ENCODE results near the gene FARSA.
A peak's percentile ranks its signal among the peaks of the same experiment; 100 is the strongest.

FARSA gene

GRCh38 chr19:12949363-12950283 is 16.1 kb upstream of the FARSA start:
- no peaks in the 10 kb centered on the region for H3K27me3 ChIP-seq (ENCODE audit: low read length)
- H3K9ac ChIP-seq (ENCODE audit: low read length) = no peak overlapping the region
- H3K79me2 ChIP-seq (ENCODE audit: insufficient read depth, low read length) = peaks cover 33% of the 10 kb centered on the region
- peaks cover 13% of the 10 kb centered on the region; the same call in 1 of the 2 replicates for H3K36me3 ChIP-seq (ENCODE audit: low read length)
- H3K27ac ChIP-seq (ENCODE audit: low read depth, low read length) = no peak overlapping the region
- H4K20me1 ChIP-seq (ENCODE audit: low read depth, low read length) = no peaks in the 10 kb centered on the region; the same call in 1 of the 2 replicates
- no peak overlapping the region for H3K4me2 ChIP-seq (ENCODE audit: low read depth, low read length, poor library complexity, severe bottlenecking)
- H3K9me2 ChIP-seq (replicated peaks; ENCODE audit: insufficient read depth, low read length) = no peaks in the 10 kb centered on the region
- TF ChIP-seq CTCF (IDR thresholded peaks at IDR 0.05; ENCODE audit: insufficient read depth, low read length, poor library complexity, severe bottlenecking) (no peak), EZH2phosphoT487 (conservative IDR thresholded peaks at IDR 0.05; ENCODE audit: low read length) (no peak)
- H3F3A ChIP-seq (ENCODE audit: insufficient read depth) = peaks cover 29% of the 10 kb centered on the region
- H2AFZ ChIP-seq (ENCODE audit: low read depth, low read length, severe bottlenecking) = no peak overlapping the region
- H3K9me3 ChIP-seq (ENCODE audit: insufficient read depth, low read length) = no peaks in the 10 kb centered on the region
- no peak overlapping the region for H3K4me3 ChIP-seq (ENCODE audit: insufficient read depth, low read length, poor library complexity, severe bottlenecking)

- no peak overlapping the region for H3K4me2 ChIP-seq (ENCODE audit: low read depth, low read length, poor library complexity, severe bottlenecking)
- H3K4me3 ChIP-seq (ENCODE audit: insufficient read depth, low read length, poor library complexity, severe bottlenecking) = no peak overlapping the region
- H3K27ac ChIP-seq (ENCODE audit: low read depth, low read length) = no peak overlapping the region
- no peak for TF ChIP-seq EZH2phosphoT487 (conservative IDR thresholded peaks at IDR 0.05; ENCODE audit: low read length)
- TF ChIP-seq CTCF (IDR thresholded peaks at IDR 0.05; ENCODE audit: insufficient read depth, low read length, poor library complexity, severe bottlenecking) = no peak
- no peaks in the 10 kb centered on the region for H3K9me2 ChIP-seq (replicated peaks; ENCODE audit: insufficient read depth, low read length)
- no peaks in the 10 kb centered on the region for H3K27me3 ChIP-seq (ENCODE audit: low read length)
- H3K9ac ChIP-seq (ENCODE audit: low read length) = no peak overlapping the region
- H3K9me3 ChIP-seq (ENCODE audit: insufficient read depth, low read length) = no peaks in the 10 kb centered on the region
- H3K79me2 ChIP-seq (ENCODE audit: insufficient read depth, low read length) = peaks cover 30% of the 10 kb centered on the region
- H2AFZ ChIP-seq (ENCODE audit: low read depth, low read length, severe bottlenecking) = no peak overlapping the region
- H4K20me1 ChIP-seq (ENCODE audit: low read depth, low read length) = no peaks in the 10 kb centered on the region; the same call in 1 of the 2 replicates
- peaks cover 14% of the 10 kb centered on the region; the same call in 1 of the 2 replicates for H3K36me3 ChIP-seq (ENCODE audit: low read length)
- peaks cover 29% of the 10 kb centered on the region for H3F3A ChIP-seq (ENCODE audit: insufficient read depth)
Measured at GRCh38 chr19:12948612-12949362, 15.3 kb upstream of the FARSA start.

GRCh38 chr19:12947702-12948611 is 14.4 kb upstream of the FARSA start:
- Histone ChIP-seq H3K79me2 (ENCODE audit: insufficient read depth, low read length) (peaks cover 30% of the 10 kb centered on the region), H3K9me3 (ENCODE audit: insufficient read depth, low read length) (no peaks in the 10 kb centered on the region), H2AFZ (ENCODE audit: low read depth, low read length, severe bottlenecking) (no peak overlapping the region), H3K27ac (ENCODE audit: low read depth, low read length) (no peak overlapping the region), H4K20me1 (ENCODE audit: low read depth, low read length) (no peaks in the 10 kb centered on the region), H3K9ac (ENCODE audit: low read length) (peak overlapping the region; percentile 84; the same call in 1 of the 2 replicates), H3K9me2 (replicated peaks; ENCODE audit: insufficient read depth, low read length) (no peaks in the 10 kb centered on the region), H3K4me2 (ENCODE audit: low read depth, low read length, poor library complexity, severe bottlenecking) (peak overlapping the region; percentile 87), H3F3A (ENCODE audit: insufficient read depth) (peaks cover 33% of the 10 kb centered on the region), H3K36me3 (ENCODE audit: low read length) (peaks cover 13% of the 10 kb centered on the region), H3K4me3 (ENCODE audit: insufficient read depth, low read length, poor library complexity, severe bottlenecking) (no peak overlapping the region), H3K27me3 (ENCODE audit: low read length) (no peaks in the 10 kb centered on the region)
- no peak for TF ChIP-seq CTCF (IDR thresholded peaks at IDR 0.05; ENCODE audit: insufficient read depth, low read length, poor library complexity, severe bottlenecking)
- no peak for TF ChIP-seq EZH2phosphoT487 (conservative IDR thresholded peaks at IDR 0.05; ENCODE audit: low read length)

Measured in SU-DHL-6 (cell line).